Inflammatory macrophage treated with lipopolysaccharide for 4 hours (primary cell): ENCODE results near the gene NELFB.

Source experiments
- DNase-seq: peaks from one replicate; pipeline ENCODE4 v3.0.0-alpha.2; 2020

NELFB gene

GRCh38 chr9:137254624-137255447 lies at the start of gene NELFB:
Gene NELFB (plus strand): TSS chr9:137255327.
- peak; percentile 82 for DNase-seq

- DNase-seq, result no peak
Measured at GRCh38 chr9:137206602-137207001, 48.5 kb upstream of the NELFB start.

GRCh38 chr9:137211532-137211931 lies 43.6 kb upstream of the NELFB start:
- DNase-seq, result no peak

- DNase-seq, result no peak
Measured at GRCh38 chr9:137212520-137212919, 42.6 kb upstream of the NELFB start.

DNA sequence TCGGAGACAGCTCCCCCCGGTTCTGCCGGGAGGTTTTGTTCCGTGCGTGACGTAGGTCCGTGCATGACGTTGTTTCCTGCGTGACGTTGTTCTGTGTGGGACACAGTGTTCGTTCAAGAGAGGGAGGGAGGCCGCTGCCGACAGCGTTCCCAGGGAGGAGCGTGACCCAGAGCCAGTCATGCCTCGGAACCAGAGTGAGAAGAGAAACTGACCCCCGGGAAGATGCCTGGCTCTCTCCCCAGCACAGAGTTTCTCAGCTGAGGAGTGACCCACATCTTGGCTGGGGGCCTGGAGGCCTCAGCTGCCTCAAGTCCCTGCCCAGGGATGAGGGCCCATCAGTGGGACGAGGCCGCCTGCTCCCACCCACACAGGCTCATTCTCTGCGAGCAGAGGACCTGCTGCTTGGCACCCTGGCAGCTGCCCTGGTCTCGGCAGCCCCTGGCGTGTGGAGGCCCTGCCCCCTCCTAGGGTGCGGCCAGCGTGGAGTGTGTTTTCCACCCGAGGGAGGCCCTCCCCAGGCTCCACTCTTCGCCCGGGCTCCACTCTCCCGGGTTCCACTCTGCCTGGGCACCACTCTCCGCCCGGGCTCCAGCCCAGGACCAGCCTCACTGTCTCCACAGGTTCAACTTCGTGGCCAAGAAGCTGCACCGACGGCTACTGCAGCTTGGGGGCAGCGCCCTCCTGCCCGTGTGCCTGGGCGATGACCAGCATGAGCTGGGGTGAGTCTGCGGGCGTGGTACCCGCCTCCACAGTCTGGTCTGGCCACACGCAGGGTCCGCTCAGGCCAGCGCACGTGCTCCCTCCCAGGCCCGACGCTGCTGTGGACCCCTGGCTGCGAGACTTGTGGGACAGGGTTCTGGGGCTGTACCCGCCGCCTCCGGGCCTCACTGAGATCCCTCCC lies 41.7 kb upstream of the NELFB start:
- no peak for DNase-seq

DNA sequence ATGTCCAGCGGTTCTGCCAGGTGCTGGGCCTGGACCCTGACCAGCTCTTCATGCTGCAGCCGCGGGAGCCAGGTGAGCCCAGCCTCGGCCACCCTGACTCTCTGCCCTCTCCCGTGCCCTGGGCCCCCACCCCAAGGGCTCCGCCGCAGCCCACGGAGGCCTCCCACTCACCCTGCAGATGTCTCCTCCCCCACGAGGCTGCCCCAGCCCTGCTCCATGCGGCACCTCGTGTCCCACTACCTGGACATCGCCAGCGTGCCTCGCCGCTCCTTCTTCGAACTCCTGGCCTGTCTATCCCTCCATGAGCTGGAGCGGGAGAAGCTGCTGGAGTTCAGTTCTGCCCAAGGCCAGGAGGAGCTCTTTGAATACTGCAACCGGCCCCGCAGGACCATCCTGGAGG lies 40.5 kb upstream of the NELFB start:
- no peak for DNase-seq

GRCh38 chr9:137215196-137215986 lies 39.7 kb upstream of the NELFB start:
- DNase-seq, result no peak

DNA sequence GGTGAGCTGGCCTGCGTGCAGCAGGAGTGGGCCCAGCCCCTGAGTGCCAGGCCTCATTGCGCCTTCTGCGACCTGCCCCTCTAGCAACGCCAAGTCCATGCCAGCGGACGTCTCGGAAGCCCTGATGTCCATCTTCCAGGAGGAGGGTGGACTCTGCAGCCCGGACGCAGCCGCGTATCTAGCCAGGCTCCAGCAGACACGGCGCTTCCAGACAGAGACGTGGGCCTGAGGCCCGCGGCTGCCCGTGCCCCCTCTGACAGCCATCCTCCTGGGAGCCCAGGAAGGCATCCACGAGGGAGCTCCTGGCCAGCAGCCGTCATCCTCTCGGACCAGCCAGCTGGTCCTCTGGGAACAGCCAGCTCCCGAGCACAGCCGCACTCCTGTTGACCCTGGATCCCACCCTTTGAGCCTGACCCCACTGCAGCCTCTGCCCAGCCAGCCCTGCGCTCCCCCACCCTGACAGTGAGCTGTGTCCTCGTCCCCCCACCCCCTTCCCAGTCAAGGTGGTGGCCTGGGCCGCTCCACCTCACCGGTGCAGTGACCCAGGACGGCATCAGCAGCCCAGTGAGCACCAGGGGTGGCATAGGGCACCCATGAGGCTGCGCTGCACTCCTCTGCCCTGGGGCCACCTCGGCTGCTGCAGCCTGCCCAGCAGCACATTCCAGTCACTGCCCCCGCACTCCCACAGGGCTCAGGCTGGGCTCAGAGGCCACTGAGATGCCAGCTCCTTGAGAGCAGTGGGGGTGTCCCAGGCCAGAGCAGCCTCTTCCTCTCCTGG lies 38.8 kb upstream of the NELFB start:
- DNase-seq, result no peak

DNA sequence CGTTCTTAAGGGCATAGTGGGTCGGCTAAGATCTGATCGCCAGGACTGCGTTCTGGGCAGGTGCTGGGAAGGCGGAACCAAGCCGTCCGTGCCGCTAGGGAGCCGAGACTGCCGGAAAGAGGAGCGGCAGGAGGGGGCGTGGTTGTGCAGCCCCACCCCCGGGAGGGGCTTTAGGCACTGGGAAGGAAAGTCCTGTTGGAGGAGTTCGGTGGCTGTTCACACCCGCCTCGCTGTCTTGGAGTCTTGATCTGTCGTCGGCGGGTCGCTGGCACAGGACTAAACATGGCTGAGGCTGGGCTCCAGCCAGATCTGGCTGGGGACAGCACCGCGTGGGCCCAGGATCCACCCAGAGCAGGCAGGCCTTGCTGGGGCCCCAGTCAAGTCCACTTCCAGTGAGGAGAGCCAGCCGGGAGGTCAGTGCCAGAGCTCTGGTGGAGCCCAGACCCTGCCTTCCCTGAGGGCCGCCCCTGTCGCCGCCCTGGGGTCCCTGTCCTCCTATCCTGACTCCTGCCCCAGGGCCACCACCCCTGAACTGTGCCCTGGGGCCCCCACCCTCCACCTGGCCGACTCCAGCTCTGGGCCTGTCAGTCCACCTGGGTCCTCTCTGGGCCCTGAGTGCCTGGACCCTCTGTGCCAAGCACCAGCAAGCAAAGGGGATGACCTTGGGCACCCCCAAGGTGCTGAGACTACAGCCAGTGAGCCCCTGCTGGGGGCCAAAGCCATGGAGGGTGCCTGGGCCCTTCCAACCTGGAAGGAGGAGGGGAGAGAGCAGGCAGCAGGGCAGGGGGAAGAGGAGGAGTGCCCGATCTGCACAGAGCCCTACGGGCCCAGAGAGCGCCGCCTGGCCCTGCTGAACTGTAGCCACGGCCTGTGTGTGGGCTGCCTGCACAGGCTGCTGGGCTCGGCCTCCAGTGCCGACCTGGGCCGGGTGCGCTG lies 37.6 kb upstream of the NELFB start:
- no peak for DNase-seq

DNA sequence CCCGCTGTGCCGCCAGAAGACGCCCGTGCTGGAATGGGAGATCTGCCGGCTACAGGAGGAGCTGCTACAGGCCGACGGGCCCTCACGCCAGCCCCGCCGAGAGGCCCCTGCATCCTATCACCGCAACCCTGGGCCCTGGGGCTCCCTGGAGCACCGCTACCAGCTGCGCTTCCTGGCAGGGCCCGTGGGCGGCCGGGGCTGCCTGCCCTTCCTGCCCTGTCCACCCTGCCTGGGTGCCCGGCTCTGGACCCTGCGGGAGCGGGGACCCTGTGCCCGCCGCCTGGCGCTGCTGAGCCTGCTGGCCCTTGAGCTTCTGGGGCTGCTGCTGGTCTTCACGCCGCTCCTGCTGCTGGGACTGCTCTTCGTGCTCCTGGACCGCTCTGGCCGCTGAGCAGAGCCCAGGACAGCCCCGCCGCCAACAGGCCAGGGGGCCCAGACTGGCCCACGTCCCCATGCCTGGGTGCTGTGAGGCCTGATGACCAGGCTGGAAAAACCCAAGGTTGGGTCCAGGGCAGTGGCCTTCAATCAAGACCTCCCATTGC lies 36.8 kb upstream of the NELFB start:
- no peak for DNase-seq

GRCh38 chr9:137218754-137219271 lies 36.3 kb upstream of the NELFB start:
- DNase-seq, result peak; percentile 34

DNA sequence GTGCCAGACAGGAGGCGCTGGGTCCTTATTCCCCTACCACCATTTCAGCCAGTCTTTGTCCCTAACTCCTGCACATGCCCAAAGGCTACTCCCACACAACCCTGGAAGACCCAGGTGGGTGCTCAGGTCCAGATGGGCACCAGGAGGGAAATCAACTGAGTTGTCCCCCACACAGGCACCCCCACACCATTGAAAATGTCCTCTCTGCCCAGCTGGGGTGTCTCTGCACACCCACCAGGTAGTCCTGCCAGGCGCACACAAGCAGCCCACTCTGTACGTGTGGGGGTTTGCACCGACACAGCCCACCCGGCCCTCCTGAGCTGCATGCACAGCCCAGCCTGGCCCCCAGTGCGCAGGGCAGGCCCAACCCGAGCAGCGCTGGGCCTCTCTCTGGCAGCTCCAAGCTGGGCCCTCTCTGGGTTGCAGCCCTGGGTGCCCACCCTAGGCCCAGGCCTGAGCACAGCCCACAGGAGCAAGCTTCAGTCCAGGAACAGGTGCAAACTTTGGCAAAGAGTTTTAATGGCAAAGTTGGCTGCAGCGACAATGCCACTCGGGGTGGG lies 35.3 kb upstream of the NELFB start:
- DNase-seq, result no peak

DNA sequence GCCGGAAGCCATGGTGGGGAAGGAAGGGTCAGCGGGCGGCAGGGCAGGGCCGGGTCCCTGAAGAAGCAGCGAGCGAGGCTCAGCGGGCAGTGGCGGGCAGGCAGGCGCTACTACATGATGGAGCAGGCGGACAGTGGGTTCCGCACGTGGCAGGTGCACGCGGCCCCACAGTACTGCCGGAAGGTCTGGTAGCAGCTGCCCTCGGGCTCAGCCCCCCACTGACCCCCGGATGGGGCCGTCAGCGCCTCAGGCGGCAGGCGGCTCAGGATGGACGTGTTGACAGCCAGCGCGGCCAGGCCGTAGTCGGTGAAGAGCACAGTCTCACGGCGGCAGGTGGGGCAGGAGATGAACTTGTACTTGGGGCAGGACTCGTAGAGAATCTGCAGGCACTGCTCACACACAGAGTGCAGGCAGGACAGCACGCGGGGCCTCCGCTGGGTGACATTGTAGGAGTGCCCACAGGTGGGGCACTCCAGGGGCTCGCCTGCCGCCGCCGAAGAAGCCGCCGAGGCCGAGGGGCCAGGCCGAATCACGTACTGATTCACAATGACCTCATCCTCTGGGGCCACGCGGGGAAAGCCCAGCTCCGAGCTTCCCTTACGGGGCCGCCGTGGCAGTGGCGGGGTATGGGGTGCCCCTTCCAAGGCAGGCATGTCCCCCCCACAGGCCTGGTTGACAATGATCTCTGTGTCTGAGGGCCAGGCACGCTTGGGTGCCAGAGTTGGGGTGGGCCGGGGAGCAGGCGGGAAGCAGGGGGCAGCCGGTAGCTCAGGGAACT lies 34.6 kb upstream of the NELFB start:
- no peak for DNase-seq

GRCh38 chr9:137221095-137221505 lies 34.0 kb upstream of the NELFB start:
- no peak for DNase-seq

- DNase-seq, result no peak
Measured at GRCh38 chr9:137221506-137222111, 33.5 kb upstream of the NELFB start.

- DNase-seq, result no peak
Measured at GRCh38 chr9:137222190-137223077, 32.7 kb upstream of the NELFB start, which contains the start of gene RNF208. Gene RNF208 (minus strand): TSS chr9:137222240. CDS start chr9:137221212, 1,028 bp downstream.

- peak; percentile 100 for DNase-seq
Measured at GRCh38 chr9:137223078-137223970, 31.8 kb upstream of the NELFB start.
